Fibroblast of villous mesenchyme (primary cell): Measurements from ENCODE around the gene ATG3. TPM values are rescaled to one million over a fixed set of nuclear protein-coding genes. Genes with fewer than 3 reads are reported as not detected.

Experiments
- DNase-seq: peaks from one replicate; pipeline ENCODE4 v3.0.0-alpha.2; 2010; ENCODE audit warnings: low read depth
- H3K4me3 ChIP-seq: 2 replicates; pipeline ENCODE4 v1.5.1; 2011; ENCODE audit warnings: low read depth, mild to moderate bottlenecking, low read length
- total RNA-seq: library from RNA; depleted of rRNA; stranded (reverse); fragments of >200 nt; gene quantifications from 2 replicates; pipeline ENCODE4 v1.2.3, GENCODE V29; 2012
- TF ChIP-seq, protein P1 (sequence below): IDR thresholded peaks from 2 replicates; pipeline ENCODE4 v1.5.1; 2012; ENCODE audit warnings: low read depth, mild to moderate bottlenecking, low read length; ENCODE audit not compliant: insufficient read depth

Gene ATG3
- total RNA-seq: 86.3 and 91.5 TPM in 2 replicates

DNA sequence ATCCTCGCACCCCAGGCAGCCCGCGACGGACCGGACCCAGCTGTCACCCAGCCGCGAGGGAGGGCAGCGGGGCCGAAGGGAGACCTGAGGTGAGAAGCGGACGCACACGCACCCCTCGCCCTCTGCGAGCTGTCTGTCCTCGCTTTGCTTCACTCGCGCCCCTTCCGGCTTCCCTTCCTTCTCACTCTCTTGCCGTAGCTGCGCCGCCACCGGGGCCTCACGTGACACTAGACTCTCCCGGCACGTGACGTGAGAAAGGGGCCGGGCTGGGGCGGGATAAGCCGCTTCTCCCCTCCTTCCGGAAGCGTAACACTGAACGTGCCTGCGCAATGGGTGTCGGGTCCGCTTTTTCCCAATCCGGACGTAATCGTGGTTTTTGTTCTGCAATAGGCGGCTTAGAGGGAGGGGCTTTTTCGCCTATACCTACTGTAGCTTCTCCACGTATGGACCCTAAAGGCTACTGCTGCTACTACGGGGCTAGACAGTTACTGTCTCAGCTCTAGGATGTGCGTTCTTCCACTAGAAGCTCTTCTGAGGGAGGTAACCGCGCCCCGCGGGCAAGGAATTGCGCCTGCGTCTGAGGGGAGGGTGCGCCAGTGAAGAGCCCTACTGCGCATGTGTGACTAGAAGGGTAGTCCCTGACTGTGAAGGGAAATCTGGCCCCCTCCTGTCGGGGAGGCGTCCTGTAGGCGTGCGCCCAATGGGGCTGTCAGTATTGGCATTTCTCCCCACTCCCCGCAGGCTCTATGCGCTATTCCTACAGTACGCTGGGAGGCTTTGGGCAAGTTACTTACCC lies at the start of gene ATG3, which contains the start of gene SLC35A5:
ATG3 (minus strand) TSS at position 229 of the 796 bp plus-strand sequence. CDS start 434 bp downstream, outside the sequence.
SLC35A5 (plus strand) TSS at position 312 of the 796 bp plus-strand sequence. CDS start 1,359 bp downstream, outside the sequence.
- TF ChIP-seq, protein P1, sequence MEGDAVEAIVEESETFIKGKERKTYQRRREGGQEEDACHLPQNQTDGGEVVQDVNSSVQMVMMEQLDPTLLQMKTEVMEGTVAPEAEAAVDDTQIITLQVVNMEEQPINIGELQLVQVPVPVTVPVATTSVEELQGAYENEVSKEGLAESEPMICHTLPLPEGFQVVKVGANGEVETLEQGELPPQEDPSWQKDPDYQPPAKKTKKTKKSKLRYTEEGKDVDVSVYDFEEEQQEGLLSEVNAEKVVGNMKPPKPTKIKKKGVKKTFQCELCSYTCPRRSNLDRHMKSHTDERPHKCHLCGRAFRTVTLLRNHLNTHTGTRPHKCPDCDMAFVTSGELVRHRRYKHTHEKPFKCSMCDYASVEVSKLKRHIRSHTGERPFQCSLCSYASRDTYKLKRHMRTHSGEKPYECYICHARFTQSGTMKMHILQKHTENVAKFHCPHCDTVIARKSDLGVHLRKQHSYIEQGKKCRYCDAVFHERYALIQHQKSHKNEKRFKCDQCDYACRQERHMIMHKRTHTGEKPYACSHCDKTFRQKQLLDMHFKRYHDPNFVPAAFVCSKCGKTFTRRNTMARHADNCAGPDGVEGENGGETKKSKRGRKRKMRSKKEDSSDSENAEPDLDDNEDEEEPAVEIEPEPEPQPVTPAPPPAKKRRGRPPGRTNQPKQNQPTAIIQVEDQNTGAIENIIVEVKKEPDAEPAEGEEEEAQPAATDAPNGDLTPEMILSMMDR: no peak
- DNase-seq: peak; percentile 99
- H3K4me3 ChIP-seq: peak within 1 kb of the TSS; percentile 99

DNA sequence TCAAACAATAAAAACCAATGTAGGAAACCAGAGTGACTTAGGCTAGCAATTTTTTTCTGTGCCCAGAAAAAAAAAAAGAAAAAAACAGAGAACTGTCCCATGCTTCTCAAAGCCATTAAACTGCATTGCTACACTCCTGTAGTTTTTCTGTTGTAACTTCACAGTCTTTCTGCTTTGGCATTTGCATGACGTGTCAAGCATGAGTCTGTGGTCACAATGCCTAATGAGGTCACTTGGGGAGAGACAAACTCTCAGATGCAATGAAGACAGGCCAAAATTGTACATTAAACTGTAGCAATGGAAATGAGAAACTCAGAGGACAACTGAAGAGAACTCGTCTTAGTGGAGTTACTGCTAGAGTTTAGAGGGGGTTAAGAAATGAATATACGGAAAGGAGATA lies 48.4 kb upstream of the ATG3 start:
- H3K4me3 ChIP-seq: no peak overlapping the region
- TF ChIP-seq, protein P1: no peak
- DNase-seq: peak; percentile 71

DNA sequence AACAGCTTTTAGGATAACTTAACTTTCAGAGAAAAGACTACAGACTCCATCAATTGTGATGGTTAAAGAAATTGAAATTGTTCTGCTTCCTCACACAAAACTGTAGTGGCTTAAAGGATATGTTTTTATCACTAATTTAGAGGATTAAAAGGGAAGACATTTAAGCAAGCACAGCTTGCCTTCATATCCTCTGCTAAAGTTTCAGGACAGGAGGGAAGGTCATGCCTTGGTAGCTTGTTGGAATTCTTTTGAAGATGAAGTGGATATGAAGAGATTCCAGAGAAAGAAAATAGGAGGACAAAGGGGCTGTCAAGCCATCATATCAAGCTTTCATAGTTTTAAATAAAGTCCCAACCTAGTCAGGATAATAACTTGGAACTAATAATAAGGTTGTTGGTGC lies 46.1 kb upstream of the ATG3 start:
- no peak overlapping the region for H3K4me3 ChIP-seq
- TF ChIP-seq, protein P1: no peak
- DNase-seq: no peak

DNA sequence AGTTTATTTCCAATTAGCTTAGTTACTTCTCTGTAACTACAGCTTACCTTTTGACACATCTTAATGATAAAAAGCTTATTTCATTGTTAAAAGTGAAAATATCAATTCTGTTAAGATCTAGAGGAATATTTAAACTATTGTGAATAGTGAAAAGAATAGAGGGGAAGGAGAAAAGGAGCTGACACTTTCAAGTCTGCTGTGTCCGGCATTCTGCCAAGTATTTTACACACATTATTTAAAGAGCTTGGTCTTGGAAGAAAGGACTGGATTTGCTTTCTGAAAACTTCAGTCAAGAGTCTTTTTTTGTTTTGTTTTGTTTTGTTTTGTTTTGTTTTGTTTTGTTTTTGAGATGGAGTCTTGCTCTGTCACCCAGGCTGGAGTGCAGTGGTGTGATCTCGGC lies 44.3 kb upstream of the ATG3 start:
- TF ChIP-seq, protein P1: no peak
- H3K4me3 ChIP-seq: no peak overlapping the region
- no peak for DNase-seq

DNA sequence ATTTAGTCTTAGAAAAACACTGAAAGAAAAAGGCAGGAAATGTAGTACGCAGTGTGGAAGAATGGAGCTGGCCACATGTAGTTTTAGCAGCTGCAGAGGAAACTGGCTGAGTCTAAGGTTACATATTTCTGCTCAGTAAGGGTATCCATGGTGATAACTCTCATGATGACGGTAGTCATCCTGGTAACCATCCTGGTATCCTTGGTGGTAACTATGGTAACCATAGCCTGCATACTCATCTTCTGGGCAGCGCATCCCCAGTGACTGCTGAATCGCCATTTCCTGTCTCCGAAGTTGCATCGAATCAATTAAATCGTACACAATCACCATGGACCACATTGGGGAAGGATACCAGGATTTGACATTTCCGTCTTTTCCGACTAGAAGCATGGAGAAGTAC lies 43.5 kb upstream of the ATG3 start:
- no peak overlapping the region for H3K4me3 ChIP-seq
- TF ChIP-seq, protein P1: no peak
- peak; percentile 50 for DNase-seq

DNA sequence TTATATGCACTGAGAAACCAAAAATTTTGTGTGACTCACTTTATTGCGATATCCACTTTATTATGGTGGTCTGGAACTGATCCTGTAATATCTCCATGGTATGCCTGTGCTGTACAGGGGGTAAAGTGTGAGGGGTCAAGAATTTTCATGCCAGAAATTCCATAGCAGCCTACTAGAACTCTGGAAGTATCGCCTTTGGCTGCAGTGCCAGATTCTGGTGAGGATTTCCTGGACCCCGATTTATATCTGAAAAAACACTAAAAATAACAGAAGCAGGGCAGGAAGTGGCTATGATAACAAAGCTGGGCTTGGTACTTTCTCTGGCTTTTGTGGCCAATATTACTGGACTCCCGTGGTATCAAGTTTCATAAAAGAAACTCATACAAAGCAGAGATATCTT lies 42.8 kb upstream of the ATG3 start:
- DNase-seq: peak; percentile 89
- TF ChIP-seq, protein P1: no peak
- H3K4me3 ChIP-seq: no peak overlapping the region
